B cell (primary cell): Measurements from ENCODE around the gene TPO. TPM values are rescaled to one million over a fixed set of nuclear protein-coding genes. Genes with fewer than 3 reads are reported as not detected.

ENCODE experiments used
- ATAC-seq: fragments of 200-7000 bp; cut with Tn5 transposase; one replicate; pipeline ENCODE4 v1.10.0; 2021; ENCODE audit warnings: low read depth, mild to moderate bottlenecking, moderate number of reproducible peaks, moderate library complexity
- CTCF ChIA-PET: fragments of 350-600 bp; sonication (Branson Sonifier 250); formaldehyde crosslinking; loops from one replicate; lab custom pipeline; 2021; ENCODE audit warnings: antibody characterized with exemption, inconsistent platforms; lab: Charles Lee
- POLR2A ChIA-PET: fragments of 350-600 bp; sonication (Branson Sonifier 250); formaldehyde crosslinking; loops from one replicate; lab custom pipeline; 2021; ENCODE audit warnings: antibody characterized with exemption; lab: Charles Lee
- DNase-seq: peaks from one replicate; pipeline ENCODE4 v3.0.0; 2013
- H2AFZ ChIP-seq: 2 replicates; pipeline ENCODE4 v1.6.1; 2012; ENCODE audit warnings: mild to moderate bottlenecking, low read depth, low read length; ENCODE audit not compliant: insufficient read depth, poor library complexity, severe bottlenecking
- H3K27ac ChIP-seq, 2 donors: 1 replicate in 1 of 2; 2 replicates in 1 of 2; pipeline ENCODE4 v1.5.1; 2012 to 2013; ENCODE audit warnings: low read length in 2 of 2, mild to moderate bottlenecking in 2 of 2, moderate library complexity in 1 of 2
- H3K27me3 ChIP-seq, 4 experiments: fragments of 200-600 bp in 1 of 4; sonication (generic) in 1 of 4; replicated peaks in 1 of 4; 1 replicate in 2 of 4; 2 replicates in 2 of 4; pipeline versions ENCODE4 v1.6.1 to v1.7.0; 2013 to 2016; ENCODE audit warnings: low read length in 3 of 4, mild to moderate bottlenecking in 2 of 4, mixed read lengths in 1 of 4, moderate library complexity in 1 of 4; ENCODE audit not compliant: insufficient read depth in 4 of 4, control insufficient read depth in 3 of 4; ENCODE audit errors: control extremely low read depth in 1 of 4
- H3K36me3 ChIP-seq, 2 experiments: replicated peaks in 1 of 2; 1 replicate in 1 of 2; 2 replicates in 1 of 2; pipeline versions ENCODE4 v1.6.1 to v1.7.1; 2013; ENCODE audit warnings: low read length in 1 of 2; ENCODE audit not compliant: insufficient read depth in 2 of 2, control insufficient read depth in 1 of 2; ENCODE audit errors: control extremely low read depth in 1 of 2, extremely low read depth in 1 of 2
- H3K4me1 ChIP-seq, 2 donors: fragments of 200-600 bp in 1 of 2; sonication (generic) in 1 of 2; 1 replicate in 1 of 2; 2 replicates in 1 of 2; pipeline versions ENCODE4 v1.5.1 to v1.6.1; 2013 to 2017; ENCODE audit warnings: low read length in 2 of 2; ENCODE audit not compliant: control insufficient read depth in 2 of 2, insufficient read depth in 2 of 2
- H3K4me2 ChIP-seq: replicated peaks from 2 replicates; pipeline ENCODE3; 2012; ENCODE audit warnings: mild to moderate bottlenecking, low read depth, low read length; ENCODE audit not compliant: poor library complexity, severe bottlenecking
- H3K4me3 ChIP-seq, 5 experiments: fragments of 200-600 bp in 1 of 5; sonication (generic) in 1 of 5; 1 replicate in 3 of 5; 2 replicates in 2 of 5; pipeline versions ENCODE4 v1.5.1 to v1.7.0; 2011 to 2016; ENCODE audit warnings: low read length in 4 of 5, mild to moderate bottlenecking in 4 of 5, low read depth in 2 of 5, control low read depth in 1 of 5, moderate library complexity in 1 of 5; ENCODE audit not compliant: insufficient read depth in 1 of 5; ENCODE audit errors: control extremely low read depth in 1 of 5, extremely low read depth in 1 of 5
- H3K79me2 ChIP-seq: fragments of 200-600 bp; sonication (generic); one replicate; pipeline ENCODE4 v1.6.0; 2016; ENCODE audit warnings: low read length; ENCODE audit not compliant: control insufficient read depth, insufficient read depth
- H3K9ac ChIP-seq: fragments of 200-600 bp; sonication (generic); 2 replicates; pipeline ENCODE4 v1.6.1; 2017; ENCODE audit warnings: mild to moderate bottlenecking, low read length, moderate library complexity
- H3K9me3 ChIP-seq, 3 donors: one replicate each; pipeline versions ENCODE4 v1.6.1 to v1.7.1; 2013; ENCODE audit warnings: low read length in 2 of 3; ENCODE audit not compliant: control insufficient read depth in 2 of 3, insufficient read depth in 1 of 3; ENCODE audit errors: control extremely low read depth in 1 of 3
- H4K20me1 ChIP-seq: 2 replicates; pipeline ENCODE4 v1.6.0; 2012; ENCODE audit warnings: mild to moderate bottlenecking, low read length; ENCODE audit not compliant: insufficient read depth, control insufficient read depth, poor library complexity, severe bottlenecking
- H3K27ac Mint-ChIP-seq: one replicate; pipeline ENCODE4 v1.8.0; 2021; ENCODE audit warnings: mixed read lengths
- H3K27me3 Mint-ChIP-seq: one replicate; pipeline ENCODE4 v1.8.0; 2021; ENCODE audit warnings: mixed read lengths
- H3K4me1 Mint-ChIP-seq: one replicate; pipeline ENCODE4 v1.8.0; 2021; ENCODE audit warnings: mixed read lengths
- H3K4me3 Mint-ChIP-seq: one replicate; pipeline ENCODE4 v1.8.0; 2021; ENCODE audit warnings: mixed read lengths
- H3K9me3 Mint-ChIP-seq: one replicate; pipeline ENCODE4 v1.8.0; 2022; ENCODE audit warnings: mixed read lengths; ENCODE audit not compliant: insufficient read depth
- CTCF ChIP-seq: fragments of 200-600 bp; IDR thresholded peaks from one replicate; pipeline ENCODE4 v1.8.0; 2022; ENCODE audit warnings: antibody characterized with exemption, mild to moderate bottlenecking
- EZH2 ChIP-seq: IDR thresholded peaks from 2 replicates; pipeline ENCODE4 v1.6.1; 2012; ENCODE audit warnings: borderline replicate concordance, low read depth, mild to moderate bottlenecking, moderate library complexity, low read length; ENCODE audit not compliant: insufficient read depth, poor library complexity, severe bottlenecking
- WGBS: methylation state at CpG from one replicate; pipeline ENCODE4 v1.1.5; 2013; ENCODE audit warnings: missing lambda C conversion rate; ENCODE audit not compliant: insufficient coverage; 5-methylcytosine and 5-hydroxymethylcytosine counted together
- intact Hi-C: fragments of 100-400 bp; cut with micrococcal nuclease; formaldehyde crosslinking; loops from one replicate; pipeline ENCODE4 v1.10.0; 2022
- polyA plus RNA-seq: library from polyadenylated mRNA; depleted of rRNA; stranded (reverse); fragments of >200 nt; gene quantifications from 2 replicates; pipeline ENCODE4 v1.2.3, GENCODE V29; 2012
- total RNA-seq, 2 donors: library from RNA; stranded (reverse); fragments of 120-200 nt in 1 of 2; gene quantifications; 1 replicate in 1 of 2; 2 replicates in 1 of 2; pipeline versions ENCODE4 v1.2.3 to v1.2.4, GENCODE V29; 2013 to 2022

The TPO gene
- total and polyA plus RNA-seq, 2 donors (not counting 1 experiment from before 2014, with no cell fraction given): not detected

DNA sequence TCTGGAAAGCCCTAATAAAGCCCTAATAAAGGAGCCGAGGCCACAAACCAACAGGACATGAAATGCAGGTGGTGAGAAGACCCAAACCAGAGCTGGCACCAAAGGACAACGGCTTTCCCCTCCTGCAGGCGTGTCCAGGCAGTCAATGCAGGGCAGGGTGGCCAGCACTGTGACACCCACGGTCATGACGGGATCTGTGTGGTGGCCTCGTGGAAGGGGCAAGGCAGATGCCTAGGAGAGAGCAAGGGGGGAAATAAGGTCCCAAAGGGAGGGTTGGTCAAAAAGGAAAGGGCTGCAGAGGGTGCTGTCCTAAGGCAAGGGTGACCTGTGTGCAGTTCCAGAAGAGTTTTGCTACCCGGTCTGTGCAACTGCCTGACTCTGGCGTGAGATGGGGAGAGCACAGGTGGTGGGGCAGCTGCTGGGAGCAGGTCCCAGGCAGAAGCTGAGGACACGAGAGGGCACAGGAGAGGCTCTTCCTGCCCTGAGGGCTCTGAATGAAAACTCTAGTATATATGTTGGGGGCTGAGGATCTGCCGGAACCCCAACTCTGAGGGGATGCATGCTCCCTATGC, 156.7 kb downstream of the TPO start:
- Histone ChIP-seq H3K27me3 (peaks cover 0 to 2% (median 0%) of the 10 kb centered on the region in 4 experiments), H3K4me2 (no peak overlapping the region), H3K9ac (no peak overlapping the region), H3K27ac (no peak overlapping the region), H3K79me2 (no peaks in the 10 kb centered on the region), H4K20me1 (no peaks in the 10 kb centered on the region), H2AFZ (no peak overlapping the region), H3K36me3 (no peaks in the 10 kb centered on the region), H3K4me3 (no peak overlapping the region), H3K4me1 (no peaks in the 10 kb centered on the region), H3K9me3 (peaks cover 0 to 18% (median 0%) of the 10 kb centered on the region in 3 donors)
- Mint-ChIP-seq H3K27ac (no peak overlapping the region), H3K4me1 (no peaks in the 10 kb centered on the region), H3K9me3 (peaks cover 4% of the 10 kb centered on the region), H3K27me3 (peaks cover 7% of the 10 kb centered on the region), H3K4me3 (no peak overlapping the region)
- TF ChIP-seq EZH2: no peak
- TF ChIP-seq CTCF: no peak
- DNase-seq (no peak), ATAC-seq (no peak)
- WGBS: 92% methylated on average over 9 of the region's 10 CpGs
- intact Hi-C loops: no loop called here
- CTCF ChIA-PET: interaction anchor here (0.7 to 1.2 kb wide), 2 partner anchors 19 to 218 kb away, joined by 5 read pairs; no protein-coding TSS in a partner anchor
- POLR2A ChIA-PET: no interaction called here
